Fibroblast of mammary gland (primary cell): ENCODE results near the gene PPP6R3.
"Not testable (repeated sequence)": the region's sequence is repeated elsewhere in the genome, so short reads cannot be mapped to it uniquely, and the experiment has no call there.

Source experiments
- DNase-seq: peaks from one replicate; pipeline ENCODE4 v3.0.0-alpha.2; 2010; ENCODE audit warnings: low read depth
- H3K4me3 ChIP-seq: 2 replicates; pipeline ENCODE4 v1.5.1; 2011; ENCODE audit warnings: low read depth, mild to moderate bottlenecking, low read length, moderate library complexity; ENCODE audit not compliant: control insufficient read depth
- TF ChIP-seq, protein P1 (sequence below): conservative IDR thresholded peaks from 2 replicates; pipeline ENCODE4 v1.5.1; 2011; ENCODE audit warnings: low read depth, low read length, inconsistent platforms; ENCODE audit not compliant: control insufficient read depth, insufficient read depth

PPP6R3 gene

DNA sequence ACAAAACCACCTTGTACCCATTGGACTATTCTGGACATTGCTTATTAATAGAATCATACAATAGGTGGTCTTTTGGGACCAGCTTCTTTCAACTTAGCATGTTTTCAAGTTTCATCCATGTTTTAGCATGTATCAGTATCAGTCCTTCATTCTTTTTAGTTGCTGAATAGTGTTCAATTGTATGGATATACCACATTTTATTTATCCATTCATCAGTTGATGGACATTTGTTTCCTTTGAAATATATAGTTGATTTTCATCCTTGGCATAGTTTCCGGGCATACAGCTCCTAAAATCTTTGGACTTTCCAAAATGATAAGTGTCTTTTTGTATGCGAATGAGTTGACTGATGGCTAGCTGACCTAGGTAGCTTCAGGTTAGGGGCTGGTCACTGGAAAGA lies 12.2 kb downstream of the PPP6R3 start:
- DNase-seq, result no peak
- no peak overlapping the region for H3K4me3 ChIP-seq
- TF ChIP-seq, protein P1, sequence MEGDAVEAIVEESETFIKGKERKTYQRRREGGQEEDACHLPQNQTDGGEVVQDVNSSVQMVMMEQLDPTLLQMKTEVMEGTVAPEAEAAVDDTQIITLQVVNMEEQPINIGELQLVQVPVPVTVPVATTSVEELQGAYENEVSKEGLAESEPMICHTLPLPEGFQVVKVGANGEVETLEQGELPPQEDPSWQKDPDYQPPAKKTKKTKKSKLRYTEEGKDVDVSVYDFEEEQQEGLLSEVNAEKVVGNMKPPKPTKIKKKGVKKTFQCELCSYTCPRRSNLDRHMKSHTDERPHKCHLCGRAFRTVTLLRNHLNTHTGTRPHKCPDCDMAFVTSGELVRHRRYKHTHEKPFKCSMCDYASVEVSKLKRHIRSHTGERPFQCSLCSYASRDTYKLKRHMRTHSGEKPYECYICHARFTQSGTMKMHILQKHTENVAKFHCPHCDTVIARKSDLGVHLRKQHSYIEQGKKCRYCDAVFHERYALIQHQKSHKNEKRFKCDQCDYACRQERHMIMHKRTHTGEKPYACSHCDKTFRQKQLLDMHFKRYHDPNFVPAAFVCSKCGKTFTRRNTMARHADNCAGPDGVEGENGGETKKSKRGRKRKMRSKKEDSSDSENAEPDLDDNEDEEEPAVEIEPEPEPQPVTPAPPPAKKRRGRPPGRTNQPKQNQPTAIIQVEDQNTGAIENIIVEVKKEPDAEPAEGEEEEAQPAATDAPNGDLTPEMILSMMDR, result no peak

DNA sequence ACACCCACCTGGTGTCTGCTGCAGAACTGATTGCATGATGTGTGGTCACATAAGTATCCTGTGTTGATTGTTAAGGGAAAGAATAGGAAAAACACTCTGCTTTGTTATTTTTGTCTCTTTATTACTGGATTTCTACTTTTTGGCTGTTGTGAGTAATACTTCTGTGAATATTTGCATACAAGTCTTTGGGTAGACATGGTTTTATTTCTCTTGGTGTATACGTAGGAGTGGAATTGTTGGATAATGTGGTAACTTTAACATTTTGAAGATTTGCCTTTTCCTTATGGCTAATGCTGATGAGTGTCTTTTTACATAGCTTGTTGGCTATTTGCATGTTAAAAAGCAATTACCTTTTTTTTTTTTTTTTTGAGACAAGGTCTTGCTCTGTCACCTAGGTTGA lies 13.1 kb downstream of the PPP6R3 start:
- H3K4me3 ChIP-seq, result no peak overlapping the region
- TF ChIP-seq, protein P1, result no peak
- no peak for DNase-seq

- H3K4me3 ChIP-seq, DNase-seq: not testable (repeated sequence)
Measured at GRCh38 chr11:68475626-68476025, 15.1 kb downstream of the PPP6R3 start.

GRCh38 chr11:68479390-68479789 lies 18.8 kb downstream of the PPP6R3 start:
- TF ChIP-seq, protein P1, result no peak

GRCh38 chr11:68480193-68480592 lies 19.6 kb downstream of the PPP6R3 start:
- DNase-seq, result no peak
- TF ChIP-seq, protein P1, result no peak
- H3K4me3 ChIP-seq, result no peak overlapping the region

More at GRCh38 chr11:68479390-68479789, 18.8 kb downstream of the PPP6R3 start:
- H3K4me3 ChIP-seq, result no peak overlapping the region
- DNase-seq, result no peak

DNA sequence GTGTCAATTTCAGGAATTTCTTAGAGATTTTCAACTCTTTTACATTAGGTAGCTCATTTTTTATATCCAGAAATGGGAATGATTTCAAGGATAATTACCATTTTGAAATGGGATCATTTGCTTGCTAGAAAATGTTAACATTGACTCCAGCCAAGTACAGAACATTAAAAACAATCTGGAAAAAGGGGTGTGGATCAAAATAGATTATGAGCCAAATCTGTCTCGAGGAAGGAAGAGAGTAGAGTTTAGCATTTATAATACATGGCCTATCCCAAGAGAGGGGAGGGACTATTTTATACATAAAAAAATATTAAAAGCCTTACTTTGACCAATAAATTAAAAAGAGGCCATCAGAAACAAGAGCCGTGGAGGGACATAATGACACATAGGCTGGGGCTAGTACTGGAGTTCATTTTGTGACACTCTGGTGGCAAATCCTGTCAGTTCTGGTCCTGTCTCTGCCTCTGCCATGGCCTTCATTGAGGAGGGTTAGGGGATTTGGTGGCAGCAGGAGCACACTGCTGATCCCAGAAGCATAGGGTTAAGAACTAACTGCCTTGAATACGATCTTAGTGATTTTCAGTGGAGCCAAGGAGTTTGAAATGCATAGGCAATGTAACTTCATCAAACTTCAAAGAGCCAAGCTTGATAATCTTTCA lies 20.4 kb downstream of the PPP6R3 start:
- TF ChIP-seq, protein P1, result no peak

DNA sequence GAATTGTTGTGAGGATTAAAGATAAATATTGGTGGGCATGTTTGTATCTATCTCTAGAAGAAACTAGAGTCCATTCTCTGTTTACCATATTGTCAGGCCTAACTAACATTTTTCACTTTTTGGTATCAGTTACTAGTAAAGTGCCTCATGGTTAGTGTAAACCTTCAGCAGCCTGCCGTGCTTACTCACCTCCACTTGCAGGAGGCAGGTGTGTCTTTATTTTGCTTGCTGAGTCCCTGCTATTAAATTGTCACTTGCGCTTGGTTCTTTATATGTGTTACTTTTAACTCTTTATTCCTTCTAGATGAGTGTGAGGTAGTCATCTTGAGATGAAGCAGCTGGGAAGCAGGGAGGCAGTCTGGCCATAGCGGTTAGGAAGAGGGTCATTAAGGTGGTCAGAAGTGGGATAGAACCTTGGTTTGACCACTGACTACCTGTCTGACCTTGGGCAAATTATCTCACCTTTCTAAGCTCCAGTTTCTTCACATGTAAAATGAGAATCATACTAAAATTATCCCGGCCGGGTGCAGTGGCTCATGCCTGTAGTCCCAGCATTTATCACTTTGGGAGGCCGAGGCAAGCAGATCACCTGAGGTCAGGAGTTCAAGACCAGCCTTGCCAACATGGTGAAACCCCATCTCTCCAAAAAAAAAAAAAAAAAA lies 21.2 kb downstream of the PPP6R3 start:
- TF ChIP-seq, protein P1, result no peak
- no peak for DNase-seq
- no peak overlapping the region for H3K4me3 ChIP-seq

More for the DNA sequence above, 20.4 kb downstream of the PPP6R3 start:
- no peak overlapping the region for H3K4me3 ChIP-seq
- no peak for DNase-seq
